ENCODE data around the gene EPHB1. TPM values are rescaled to one million over a fixed set of nuclear protein-coding genes. Genes with fewer than 3 reads are reported as not detected.

The EPHB1 gene
- total RNA-seq, 1 donor from 2014 or later, result 3.8 TPM

DNA sequence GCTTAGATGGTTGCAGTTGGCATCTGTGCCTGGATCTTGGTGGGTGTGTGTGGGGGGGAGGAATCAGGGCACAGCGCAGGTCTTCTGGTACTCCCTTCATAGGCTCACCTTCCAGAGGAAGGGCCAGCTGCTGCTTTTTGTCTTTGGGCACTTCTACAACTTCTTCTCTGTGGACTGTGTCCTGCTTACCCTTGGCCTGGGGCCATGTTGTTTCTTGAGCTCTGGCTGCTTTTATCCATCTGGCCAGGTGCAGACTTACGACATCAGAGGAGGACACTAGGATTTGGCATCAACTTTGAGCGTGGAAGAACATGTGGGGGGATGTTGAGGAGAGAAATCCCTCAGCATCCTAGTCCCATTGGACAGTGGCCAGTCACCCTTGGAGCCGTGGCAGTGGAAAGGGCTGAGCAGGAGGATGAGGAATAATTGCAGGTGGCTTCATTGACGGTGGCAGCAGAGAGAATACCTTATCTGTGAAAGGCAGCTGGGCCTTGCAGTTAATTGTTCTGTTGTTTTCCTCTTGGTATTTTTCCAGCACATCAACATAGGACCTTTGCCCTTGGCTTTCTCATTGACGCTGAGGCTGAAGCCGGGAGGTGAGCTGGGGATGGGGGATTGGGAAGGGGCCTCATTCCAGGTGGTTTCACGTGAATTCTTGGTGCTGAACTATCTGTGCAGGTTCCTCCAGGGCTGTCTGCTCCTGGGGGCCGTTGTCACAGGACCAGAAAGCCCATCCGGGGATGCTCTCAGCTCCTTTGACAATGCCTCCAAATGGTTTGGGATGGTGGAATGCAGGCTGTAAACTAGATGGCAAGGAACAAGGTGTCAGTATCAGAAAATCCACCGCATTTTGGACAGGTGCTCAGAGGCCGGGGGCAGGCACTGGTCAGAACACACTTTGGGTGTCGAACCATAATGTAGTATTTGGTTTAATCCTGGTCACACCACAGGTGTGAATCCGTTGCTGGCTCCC lies 9.7 kb downstream of the EPHB1 start:
- H3K4me1 Mint-ChIP-seq, result no peaks in the 10 kb centered on the region
- no peak for ATAC-seq (ENCODE audit: low read depth)
- TF ChIP-seq, protein P1, sequence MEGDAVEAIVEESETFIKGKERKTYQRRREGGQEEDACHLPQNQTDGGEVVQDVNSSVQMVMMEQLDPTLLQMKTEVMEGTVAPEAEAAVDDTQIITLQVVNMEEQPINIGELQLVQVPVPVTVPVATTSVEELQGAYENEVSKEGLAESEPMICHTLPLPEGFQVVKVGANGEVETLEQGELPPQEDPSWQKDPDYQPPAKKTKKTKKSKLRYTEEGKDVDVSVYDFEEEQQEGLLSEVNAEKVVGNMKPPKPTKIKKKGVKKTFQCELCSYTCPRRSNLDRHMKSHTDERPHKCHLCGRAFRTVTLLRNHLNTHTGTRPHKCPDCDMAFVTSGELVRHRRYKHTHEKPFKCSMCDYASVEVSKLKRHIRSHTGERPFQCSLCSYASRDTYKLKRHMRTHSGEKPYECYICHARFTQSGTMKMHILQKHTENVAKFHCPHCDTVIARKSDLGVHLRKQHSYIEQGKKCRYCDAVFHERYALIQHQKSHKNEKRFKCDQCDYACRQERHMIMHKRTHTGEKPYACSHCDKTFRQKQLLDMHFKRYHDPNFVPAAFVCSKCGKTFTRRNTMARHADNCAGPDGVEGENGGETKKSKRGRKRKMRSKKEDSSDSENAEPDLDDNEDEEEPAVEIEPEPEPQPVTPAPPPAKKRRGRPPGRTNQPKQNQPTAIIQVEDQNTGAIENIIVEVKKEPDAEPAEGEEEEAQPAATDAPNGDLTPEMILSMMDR (IDR thresholded peaks at IDR 0.05), result no peak
- intact Hi-C loops (cut with micrococcal nuclease), result no loop called here
- ChIA-PET POLR2A (no interaction called here), CTCF (interaction anchor here (1.1 kb wide), 1 partner anchor 10 kb away, joined by 3 read pairs; the partner anchor contains the start of gene EPHB1)
- no peak for DNase-seq
- no peak overlapping the region for H3K27ac Mint-ChIP-seq
- H3K36me3 Mint-ChIP-seq (ENCODE audit: low read depth), result no peaks in the 10 kb centered on the region
- H3K27me3 Mint-ChIP-seq, result peaks cover 7% of the 10 kb centered on the region
- no peak overlapping the region for H3K4me3 Mint-ChIP-seq
- H3K9me3 Mint-ChIP-seq, result no peaks in the 10 kb centered on the region

DNA sequence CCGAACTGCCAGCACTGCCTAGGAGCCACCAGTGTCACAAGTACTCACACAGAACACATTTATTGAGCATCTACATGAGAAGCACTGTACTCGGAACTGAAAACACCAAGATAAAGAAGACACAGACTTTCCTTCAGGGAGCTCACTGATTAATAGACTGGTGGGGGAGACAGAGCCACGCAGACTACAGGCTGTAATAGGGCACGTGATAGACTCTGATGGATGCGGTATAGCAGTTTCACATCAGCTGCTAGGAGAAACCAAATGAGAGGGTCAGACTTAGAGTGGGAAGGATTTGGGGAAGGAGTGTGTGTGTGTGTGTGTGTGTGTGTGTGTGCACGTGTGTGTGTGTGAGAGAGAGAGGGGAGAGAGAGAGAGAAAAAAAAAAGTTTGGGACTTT lies 12.1 kb downstream of the EPHB1 start:
- Mint-ChIP-seq H3K9me3 (no peaks in the 10 kb centered on the region), H3K27ac (no peak overlapping the region), H3K36me3 (ENCODE audit: low read depth) (no peaks in the 10 kb centered on the region), H3K27me3 (peaks cover 7% of the 10 kb centered on the region), H3K4me3 (no peak overlapping the region), H3K4me1 (no peaks in the 10 kb centered on the region)
- intact Hi-C loops (cut with micrococcal nuclease), result no loop called here
- no peak for DNase-seq
- TF ChIP-seq, protein P1 (IDR thresholded peaks at IDR 0.05), result no peak
- POLR2A ChIA-PET, result no interaction called here
- CTCF ChIA-PET, result no interaction called here
- no peak for ATAC-seq (ENCODE audit: low read depth)

DNA sequence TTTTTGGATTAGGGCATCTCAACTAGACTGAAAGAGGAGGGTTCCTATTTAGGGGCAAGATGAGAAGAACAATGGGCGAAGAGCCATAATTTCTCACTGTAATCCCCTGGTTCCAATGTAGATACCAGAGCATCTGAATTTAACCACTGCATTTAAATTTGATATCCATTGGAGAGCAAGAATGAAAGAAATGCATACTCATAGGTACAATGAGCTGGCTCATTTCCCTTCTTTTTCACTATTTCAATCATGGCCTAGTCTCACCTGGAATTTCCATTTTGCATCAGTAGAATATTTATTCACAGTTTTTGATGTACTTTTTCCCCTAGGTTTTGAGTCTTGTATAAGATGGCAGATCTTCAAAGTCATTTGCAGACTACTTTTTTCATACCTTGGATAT lies 13.8 kb downstream of the EPHB1 start:
- H3K9me3 Mint-ChIP-seq, result no peaks in the 10 kb centered on the region
- peaks cover 7% of the 10 kb centered on the region for H3K27me3 Mint-ChIP-seq

GRCh38 chr3:134809427-134810051 lies 14.5 kb downstream of the EPHB1 start:
- Mint-ChIP-seq H3K9me3 (no peaks in the 10 kb centered on the region), H3K27ac (no peak overlapping the region), H3K36me3 (ENCODE audit: low read depth) (no peaks in the 10 kb centered on the region), H3K4me3 (no peak overlapping the region), H3K4me1 (no peaks in the 10 kb centered on the region), H3K27me3 (peaks cover 7% of the 10 kb centered on the region)
- DNase-seq (no peak), ATAC-seq (ENCODE audit: low read depth) (no peak)
- intact Hi-C loops (cut with micrococcal nuclease), result no loop called here
- ChIA-PET CTCF (no interaction called here), POLR2A (no interaction called here)
- TF ChIP-seq, protein P1 (IDR thresholded peaks at IDR 0.05), result no peak

More for the DNA sequence above, 13.8 kb downstream of the EPHB1 start:
- Mint-ChIP-seq H3K27ac (no peak overlapping the region), H3K4me3 (no peak overlapping the region), H3K36me3 (ENCODE audit: low read depth) (no peaks in the 10 kb centered on the region), H3K4me1 (no peaks in the 10 kb centered on the region)
- ChIA-PET CTCF (no interaction called here), POLR2A (no interaction called here)
- DNase-seq (no peak), ATAC-seq (ENCODE audit: low read depth) (no peak)
- TF ChIP-seq, protein P1 (IDR thresholded peaks at IDR 0.05), result no peak
- intact Hi-C loops (cut with micrococcal nuclease), result no loop called here

DNA sequence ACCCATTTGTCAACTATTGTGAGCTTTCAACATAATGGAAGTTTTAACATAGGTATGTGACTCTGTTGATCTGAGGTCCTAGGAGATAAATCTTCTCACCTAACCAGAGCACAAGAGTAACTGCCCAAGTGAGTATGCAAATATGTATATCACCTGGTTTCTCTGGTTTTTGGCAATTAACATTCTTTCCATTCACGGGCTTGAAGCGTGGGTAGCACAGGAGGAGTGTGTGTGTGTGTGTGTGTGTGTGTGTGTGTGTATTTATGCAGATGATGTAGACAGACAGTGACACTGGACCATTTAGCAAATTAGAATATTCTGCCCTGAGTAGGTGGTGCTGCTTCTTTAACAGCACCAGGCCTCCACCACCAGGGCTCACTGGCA lies 15.0 kb downstream of the EPHB1 start:
- ChIA-PET POLR2A (no interaction called here), CTCF (no interaction called here)
- no peak for ATAC-seq (ENCODE audit: low read depth)
- no peak overlapping the region for H3K4me3 Mint-ChIP-seq
- intact Hi-C loops (cut with micrococcal nuclease), result no loop called here
- no peak for DNase-seq
- TF ChIP-seq, protein P1 (IDR thresholded peaks at IDR 0.05), result no peak
- no peaks in the 10 kb centered on the region for H3K9me3 Mint-ChIP-seq
- no peaks in the 10 kb centered on the region for H3K36me3 Mint-ChIP-seq (ENCODE audit: low read depth)
- H3K4me1 Mint-ChIP-seq, result no peaks in the 10 kb centered on the region
- peaks cover 7% of the 10 kb centered on the region for H3K27me3 Mint-ChIP-seq
- H3K27ac Mint-ChIP-seq, result no peak overlapping the region
